OCI-LY7 (cell line): ENCODE data around the gene GPC3. TPM values are rescaled to one million over a fixed set of nuclear protein-coding genes. Genes with fewer than 3 reads are reported as not detected.

Experiments
- BruUV-seq: library from RNA; stranded (reverse); fragments of 400-500 nt; replicated peaks from 2 replicates; lab custom pipeline; 2021; lab: Mats Ljungman, UMichigan
- CTCF ChIA-PET: fragments of 300-600 bp; sonication (Branson Sonifier 250); formaldehyde crosslinking; loops from one replicate; lab custom pipeline; 2022; ENCODE audit warnings: antibody characterized with exemption; ENCODE audit not compliant: unreplicated experiment; lab: Charles Lee
- POLR2A ChIA-PET: fragments of 300-600 bp; sonication (Branson Sonifier 250); formaldehyde crosslinking; loops from one replicate; lab custom pipeline; 2022; ENCODE audit warnings: antibody characterized with exemption; lab: Charles Lee
- DNase-seq: peaks from one replicate; pipeline ENCODE4 v3.0.0-alpha.2; 2015; ENCODE audit warnings: low spot score
- H2AFZ ChIP-seq: fragments of 200-600 bp; sonication (generic), shearing (Covaris generic); 2 replicates; pipeline ENCODE4 v1.6.1; 2014; ENCODE audit warnings: mild to moderate bottlenecking, antibody characterized with exemption, low read length, moderate library complexity
- H3K27ac ChIP-seq: fragments of 200-600 bp; sonication (generic); 2 replicates; pipeline ENCODE4 v1.5.1; 2014; ENCODE audit warnings: mixed run types, low read depth, mild to moderate bottlenecking, moderate library complexity, low read length, inconsistent platforms; ENCODE audit not compliant: poor library complexity, severe bottlenecking
- H3K36me3 ChIP-seq: fragments of 200-600 bp; sonication (generic); 2 replicates; pipeline ENCODE4 v1.6.1; 2014; ENCODE audit warnings: mild to moderate bottlenecking, antibody characterized with exemption, low read length, moderate library complexity, mixed read lengths; ENCODE audit not compliant: insufficient read depth
- H3K4me1 ChIP-seq: fragments of 200-600 bp; sonication (generic); 2 replicates; pipeline ENCODE4 v1.5.1; 2014; ENCODE audit warnings: mild to moderate bottlenecking, low read length; ENCODE audit not compliant: insufficient read depth, poor library complexity, severe bottlenecking
- H3K4me2 ChIP-seq: fragments of 200-600 bp; sonication (generic); 2 replicates; pipeline ENCODE4 v1.6.1; 2014; ENCODE audit warnings: mild to moderate bottlenecking, low read length
- H3K4me3 ChIP-seq: fragments of 200-600 bp; sonication (generic); 2 replicates; pipeline ENCODE4 v1.5.1; 2014; ENCODE audit warnings: mild to moderate bottlenecking, low read depth, low read length; ENCODE audit not compliant: poor library complexity, severe bottlenecking
- H3K79me2 ChIP-seq: fragments of 200-600 bp; sonication (generic); 2 replicates; pipeline ENCODE4 v1.6.1; 2016; ENCODE audit warnings: low read depth, mild to moderate bottlenecking, low read length, moderate library complexity, mixed read lengths; ENCODE audit not compliant: insufficient read depth
- H3K9me2 ChIP-seq: fragments of 200-600 bp; sonication (generic); 2 replicates; pipeline ENCODE4 v1.6.1; 2016; ENCODE audit warnings: mild to moderate bottlenecking, low read length, mixed read lengths; ENCODE audit not compliant: insufficient read depth
- H3K9me3 ChIP-seq: fragments of 200-600 bp; sonication (generic); 2 replicates; pipeline ENCODE4 v1.6.1; 2014; ENCODE audit warnings: mild to moderate bottlenecking, mixed run types, low read length, mixed read lengths
- H4K20me1 ChIP-seq: fragments of 200-600 bp; sonication (generic); 2 replicates; pipeline ENCODE4 v1.6.1; 2014; ENCODE audit warnings: mild to moderate bottlenecking, antibody characterized with exemption, low read length, moderate library complexity, mixed read lengths; ENCODE audit not compliant: insufficient read depth
- CTCF ChIP-seq: fragments of 200-600 bp; sonication (generic); conservative IDR thresholded peaks from 2 replicates; pipeline ENCODE4 v1.5.1; 2014; ENCODE audit warnings: mild to moderate bottlenecking, antibody characterized with exemption, low read length, moderate library complexity, mixed read lengths
- EZH2phosphoT487 ChIP-seq: fragments of 200-600 bp; sonication (generic); IDR thresholded peaks from 2 replicates; pipeline ENCODE4 v1.6.1; 2018; ENCODE audit warnings: low read depth, borderline replicate concordance, mild to moderate bottlenecking, mixed run types, antibody characterized with exemption, low read length, moderate library complexity, mixed read lengths
- intact Hi-C: fragments of 100-400 bp; cut with micrococcal nuclease; formaldehyde crosslinking; loops from one replicate; pipeline ENCODE4 v1.10.0; 2022; ENCODE audit not compliant: unreplicated experiment
- total RNA-seq, 2 experiments: library from RNA; depleted of rRNA in 1 of 2; stranded (reverse); fragments of >200 nt in 1 of 2; shearing (Covaris generic) in 1 of 2; gene quantifications; 2 replicates each; pipeline ENCODE4 v1.2.3, GENCODE V29; 2014 to 2022

GPC3 gene
- total RNA-seq, 2 experiments from 2014 or later: not detected

GRCh38 chrX:133837091-133837490 lies 148.3 kb downstream of the GPC3 start:
- no peak for DNase-seq
- Histone ChIP-seq H3K9me3 (no peaks in the 10 kb centered on the region), H3K27ac (no peak overlapping the region), H3K4me1 (no peaks in the 10 kb centered on the region), H3K36me3 (no peaks in the 10 kb centered on the region), H3K4me3 (no peak overlapping the region), H2AFZ (no peak overlapping the region), H3K9me2 (no peaks in the 10 kb centered on the region), H3K79me2 (no peaks in the 10 kb centered on the region), H3K4me2 (no peak overlapping the region), H4K20me1 (no peaks in the 10 kb centered on the region)
- intact Hi-C loops: no loop called here
- CTCF ChIA-PET: no interaction called here
- no TSS peak for BruUV-seq
- TF ChIP-seq CTCF (no peak), EZH2phosphoT487 (no peak)
- POLR2A ChIA-PET: no interaction called here

- Histone ChIP-seq H3K4me3 (no peak overlapping the region), H3K9me2 (no peaks in the 10 kb centered on the region), H2AFZ (no peak overlapping the region), H3K9me3 (no peaks in the 10 kb centered on the region), H3K4me1 (no peaks in the 10 kb centered on the region), H3K4me2 (no peak overlapping the region), H3K27ac (no peak overlapping the region), H3K36me3 (no peaks in the 10 kb centered on the region), H4K20me1 (no peaks in the 10 kb centered on the region), H3K79me2 (no peaks in the 10 kb centered on the region)
- BruUV-seq: no TSS peak
- TF ChIP-seq CTCF (no peak), EZH2phosphoT487 (no peak)
- CTCF ChIA-PET: no interaction called here
- POLR2A ChIA-PET: no interaction called here
- intact Hi-C loops: no loop called here
- DNase-seq: no peak
These were observed 148.8 kb downstream of the GPC3 start for GRCh38 chrX:133836561-133836960.

- Histone ChIP-seq H4K20me1 (no peaks in the 10 kb centered on the region), H3K27ac (no peak overlapping the region), H3K4me3 (no peak overlapping the region), H3K9me3 (no peaks in the 10 kb centered on the region), H3K79me2 (no peaks in the 10 kb centered on the region), H3K4me2 (no peak overlapping the region), H3K9me2 (no peaks in the 10 kb centered on the region), H2AFZ (no peak overlapping the region), H3K4me1 (no peaks in the 10 kb centered on the region), H3K36me3 (no peaks in the 10 kb centered on the region)
- no TSS peak for BruUV-seq
- TF ChIP-seq EZH2phosphoT487 (no peak), CTCF (no peak)
- ChIA-PET POLR2A (no interaction called here), CTCF (no interaction called here)
- DNase-seq: no peak
- intact Hi-C loops: no loop called here
These were observed 150.6 kb downstream of the GPC3 start for GRCh38 chrX:133834771-133835170.
